Occipital lobe (tissue), 2 donors: ENCODE results near the gene BHLHE23. TPM values are rescaled to one million over a fixed set of nuclear protein-coding genes. Genes with fewer than 3 reads are reported as not detected.
A peak's percentile ranks its signal among the peaks of the same experiment; 100 is the strongest.

Experiments
- DNase-seq: peaks from one replicate; lab custom pipeline; 2025; lab: John Stamatoyannopoulos, UW
- total RNA-seq: library from RNA; depleted of rRNA; stranded (reverse); fragments of >200 nt; gene quantifications from one replicate; pipeline ENCODE4 v1.2.3, GENCODE V29; 2014

The BHLHE23 gene
- total RNA-seq, 1 donor from 2014 or later: not detected

- no peak for DNase-seq
These were observed 19.9 kb upstream of the BHLHE23 start for GRCh38 chr20:63026582-63027165.

GRCh38 chr20:63025534-63026331 is 19.0 kb upstream of the BHLHE23 start:
- DNase-seq: peak; percentile 31

- no peak for DNase-seq
These were observed 18.0 kb upstream of the BHLHE23 start for GRCh38 chr20:63024573-63025392.

GRCh38 chr20:63023936-63024571 is 17.3 kb upstream of the BHLHE23 start:
- no peak for DNase-seq

GRCh38 chr20:63023071-63023935 is 16.5 kb upstream of the BHLHE23 start:
- DNase-seq: no peak

GRCh38 chr20:63022501-63022900 is 15.7 kb upstream of the BHLHE23 start:
- no peak for DNase-seq

- no peak for DNase-seq
These were observed 14.9 kb upstream of the BHLHE23 start for GRCh38 chr20:63021356-63022321.

GRCh38 chr20:63020681-63021080 is 13.9 kb upstream of the BHLHE23 start:
- DNase-seq: no peak

- no peak for DNase-seq
These were observed 11.2 kb upstream of the BHLHE23 start for GRCh38 chr20:63017826-63018411.

- no peak for DNase-seq
These were observed 10.5 kb upstream of the BHLHE23 start for GRCh38 chr20:63017076-63017825.

GRCh38 chr20:63016514-63017075 is 9.8 kb upstream of the BHLHE23 start:
- DNase-seq: no peak

GRCh38 chr20:63015662-63016361 is 9.0 kb upstream of the BHLHE23 start:
- DNase-seq: no peak

GRCh38 chr20:63015147-63015661 is 8.4 kb upstream of the BHLHE23 start:
- no peak for DNase-seq

GRCh38 chr20:63014710-63015109 is 7.9 kb upstream of the BHLHE23 start:
- no peak for DNase-seq

GRCh38 chr20:63014287-63014686 is 7.5 kb upstream of the BHLHE23 start:
- DNase-seq: no peak

GRCh38 chr20:63013207-63013606 is 6.4 kb upstream of the BHLHE23 start:
- DNase-seq: no peak

- DNase-seq: no peak
These were observed 5.0 kb upstream of the BHLHE23 start for GRCh38 chr20:63011798-63012197.
